ENCODE results near the gene CAPN1. TPM values are rescaled to one million over a fixed set of nuclear protein-coding genes. Genes with fewer than 3 reads are reported as not detected.

The CAPN1 gene
- total and polyA plus RNA-seq, 9 of the 15 experiments (the other 6 are each of a cell fraction or from before 2014, with no cell fraction given): 3.5 to 199 (median 61.6) TPM

GRCh38 chr11:65134240-65134951 lies 47.3 kb upstream of the CAPN1 start, which contains the start of gene SYVN1 (continued):
- TF ChIP-seq, protein P1, sequence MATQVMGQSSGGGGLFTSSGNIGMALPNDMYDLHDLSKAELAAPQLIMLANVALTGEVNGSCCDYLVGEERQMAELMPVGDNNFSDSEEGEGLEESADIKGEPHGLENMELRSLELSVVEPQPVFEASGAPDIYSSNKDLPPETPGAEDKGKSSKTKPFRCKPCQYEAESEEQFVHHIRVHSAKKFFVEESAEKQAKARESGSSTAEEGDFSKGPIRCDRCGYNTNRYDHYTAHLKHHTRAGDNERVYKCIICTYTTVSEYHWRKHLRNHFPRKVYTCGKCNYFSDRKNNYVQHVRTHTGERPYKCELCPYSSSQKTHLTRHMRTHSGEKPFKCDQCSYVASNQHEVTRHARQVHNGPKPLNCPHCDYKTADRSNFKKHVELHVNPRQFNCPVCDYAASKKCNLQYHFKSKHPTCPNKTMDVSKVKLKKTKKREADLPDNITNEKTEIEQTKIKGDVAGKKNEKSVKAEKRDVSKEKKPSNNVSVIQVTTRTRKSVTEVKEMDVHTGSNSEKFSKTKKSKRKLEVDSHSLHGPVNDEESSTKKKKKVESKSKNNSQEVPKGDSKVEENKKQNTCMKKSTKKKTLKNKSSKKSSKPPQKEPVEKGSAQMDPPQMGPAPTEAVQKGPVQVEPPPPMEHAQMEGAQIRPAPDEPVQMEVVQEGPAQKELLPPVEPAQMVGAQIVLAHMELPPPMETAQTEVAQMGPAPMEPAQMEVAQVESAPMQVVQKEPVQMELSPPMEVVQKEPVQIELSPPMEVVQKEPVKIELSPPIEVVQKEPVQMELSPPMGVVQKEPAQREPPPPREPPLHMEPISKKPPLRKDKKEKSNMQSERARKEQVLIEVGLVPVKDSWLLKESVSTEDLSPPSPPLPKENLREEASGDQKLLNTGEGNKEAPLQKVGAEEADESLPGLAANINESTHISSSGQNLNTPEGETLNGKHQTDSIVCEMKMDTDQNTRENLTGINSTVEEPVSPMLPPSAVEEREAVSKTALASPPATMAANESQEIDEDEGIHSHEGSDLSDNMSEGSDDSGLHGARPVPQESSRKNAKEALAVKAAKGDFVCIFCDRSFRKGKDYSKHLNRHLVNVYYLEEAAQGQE (IDR thresholded peaks at IDR 0.05; ENCODE audit: borderline replicate concordance): no peak
- TF ChIP-seq, protein P1 (CRISPR knock-in tag; IDR thresholded peaks at IDR 0.05; ENCODE audit: low read depth): peak; percentile 70; the same call in 1 of the 2 replicates
- peak; percentile 96 for TF ChIP-seq GABPB1 (CRISPR knock-in tag; IDR thresholded peaks at IDR 0.05)
- TF ChIP-seq, protein P2, sequence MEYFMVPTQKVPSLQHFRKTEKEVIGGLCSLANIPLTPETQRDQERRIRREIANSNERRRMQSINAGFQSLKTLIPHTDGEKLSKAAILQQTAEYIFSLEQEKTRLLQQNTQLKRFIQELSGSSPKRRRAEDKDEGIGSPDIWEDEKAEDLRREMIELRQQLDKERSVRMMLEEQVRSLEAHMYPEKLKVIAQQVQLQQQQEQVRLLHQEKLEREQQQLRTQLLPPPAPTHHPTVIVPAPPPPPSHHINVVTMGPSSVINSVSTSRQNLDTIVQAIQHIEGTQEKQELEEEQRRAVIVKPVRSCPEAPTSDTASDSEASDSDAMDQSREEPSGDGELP (CRISPR knock-in tag; IDR thresholded peaks at IDR 0.05; ENCODE audit: borderline replicate concordance): peak; percentile 94
- peak; percentile 44; the same call in 1 of the 2 replicates for TF ChIP-seq KLF13 (tag; IDR thresholded peaks at IDR 0.05; ENCODE audit: borderline replicate concordance, low read depth)
- no peak for TF ChIP-seq FOXA1 (IDR thresholded peaks at IDR 0.05; ENCODE audit: borderline replicate concordance)
- peak; percentile 43 for TF ChIP-seq FUS (optimal IDR thresholded peaks at IDR 0.05; ENCODE audit: low read depth, low read length)
- peak; percentile 58 for TF ChIP-seq NFIC (IDR thresholded peaks at IDR 0.05)
- 0 out of 2 replicates have a peak, but pooled peaks have one; percentile 24 for TF ChIP-seq GTF2F1 (IDR thresholded peaks at IDR 0.05; ENCODE audit: low read depth, low read length)
- TF ChIP-seq OTX1 (CRISPR knock-in tag; IDR thresholded peaks at IDR 0.05): peak; percentile 43; the same call in 1 of the 2 replicates
- peak; percentile 93 for TF ChIP-seq ETV5 (CRISPR knock-in tag; IDR thresholded peaks at IDR 0.05; ENCODE audit: low read depth)
- TF ChIP-seq CXXC5 (CRISPR knock-in tag; IDR thresholded peaks at IDR 0.05): peak; percentile 91
- TF ChIP-seq, protein P3, sequence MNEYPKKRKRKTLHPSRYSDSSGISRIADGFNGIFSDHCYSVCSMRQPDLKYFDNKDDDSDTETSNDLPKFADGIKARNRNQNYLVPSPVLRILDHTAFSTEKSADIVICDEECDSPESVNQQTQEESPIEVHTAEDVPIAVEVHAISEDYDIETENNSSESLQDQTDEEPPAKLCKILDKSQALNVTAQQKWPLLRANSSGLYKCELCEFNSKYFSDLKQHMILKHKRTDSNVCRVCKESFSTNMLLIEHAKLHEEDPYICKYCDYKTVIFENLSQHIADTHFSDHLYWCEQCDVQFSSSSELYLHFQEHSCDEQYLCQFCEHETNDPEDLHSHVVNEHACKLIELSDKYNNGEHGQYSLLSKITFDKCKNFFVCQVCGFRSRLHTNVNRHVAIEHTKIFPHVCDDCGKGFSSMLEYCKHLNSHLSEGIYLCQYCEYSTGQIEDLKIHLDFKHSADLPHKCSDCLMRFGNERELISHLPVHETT (CRISPR knock-in tag; conservative IDR thresholded peaks at IDR 0.05 in 1 of 2, IDR thresholded peaks at IDR 0.05 in 1 of 2): peak in 1 of 2 experiments; percentile 97; a peak in 2 of 4 replicates
- TF ChIP-seq SREBF1 (IDR thresholded peaks at IDR 0.05; ENCODE audit: borderline replicate concordance, low read depth, low read length): peak; percentile 92; the same call in 1 of the 2 replicates

All from K562 (cell line).